22Rv1 (cell line): ENCODE measurements around the gene CCN5.

Experiments
- CTCF ChIP-seq: fragments of 450-650 bp; IDR thresholded peaks from 2 replicates; pipeline ENCODE4 v1.5.1; 2017; ENCODE audit warnings: mild to moderate bottlenecking
- ZFX ChIP-seq: fragments of 450-650 bp; IDR thresholded peaks from 2 replicates; pipeline ENCODE4 v1.6.1; 2017; ENCODE audit warnings: antibody characterized with exemption, borderline replicate concordance

GRCh38 chr20:44732327-44732726 lies 17.2 kb downstream of the CCN5 start:
- TF ChIP-seq CTCF: no peak
- TF ChIP-seq ZFX: no peak
